Stimulated activated effector memory CD8-positive, alpha-beta T cell treated with anti-CD3 and anti-CD28 coated beads, Interleukin-12 subunit alpha, Interleukin-12 subunit beta, amount 100 ng/mL, for 72 hours (primary cell): ENCODE results near the gene BCDIN3D.
"Not testable (repeated sequence)": the region's sequence is repeated elsewhere in the genome, so short reads cannot be mapped to it uniquely, and the experiment has no call there.

Source experiments
- ATAC-seq: fragments of 150-1000 bp; cut with Tn5 transposase; 2 replicates; pipeline ENCODE4 v1.10.0; 2021
- DNase-seq, 2 donors: peaks; one replicate each; pipeline ENCODE4 v3.0.0; 2021 to 2022; ENCODE audit warnings: low spot score in 2 of 2
- H3K27ac Mint-ChIP-seq: one replicate; pipeline ENCODE4 v1.8.0; 2022; ENCODE audit warnings: mild to moderate bottlenecking, mixed read lengths
- H3K36me3 Mint-ChIP-seq: one replicate; pipeline ENCODE4 v1.8.0; 2022; ENCODE audit warnings: mild to moderate bottlenecking, mixed read lengths
- H3K4me1 Mint-ChIP-seq: one replicate; pipeline ENCODE4 v1.8.0; 2022; ENCODE audit warnings: mixed read lengths
- H3K4me3 Mint-ChIP-seq: one replicate; pipeline ENCODE4 v1.8.0; 2022; ENCODE audit warnings: mild to moderate bottlenecking, mixed read lengths
- H3K9me3 Mint-ChIP-seq: one replicate; pipeline ENCODE4 v1.8.0; 2022; ENCODE audit warnings: mixed read lengths

BCDIN3D gene

GRCh38 chr12:49881415-49882247 is 38.7 kb upstream of the BCDIN3D start:
- no peak for DNase-seq
- ATAC-seq, result no peak
- H3K36me3 Mint-ChIP-seq, result no peaks in the 10 kb centered on the region
- no peak overlapping the region for H3K27ac Mint-ChIP-seq
- no peak overlapping the region for H3K4me3 Mint-ChIP-seq
- peaks cover 18% of the 10 kb centered on the region for H3K4me1 Mint-ChIP-seq
- H3K9me3 Mint-ChIP-seq, result no peaks in the 10 kb centered on the region

GRCh38 chr12:49880756-49881414 is 38.0 kb upstream of the BCDIN3D start:
- Mint-ChIP-seq H3K4me3 (no peak overlapping the region), H3K4me1 (peaks cover 18% of the 10 kb centered on the region), H3K27ac (no peak overlapping the region), H3K36me3 (no peaks in the 10 kb centered on the region), H3K9me3 (no peaks in the 10 kb centered on the region)
- DNase-seq (no peak), ATAC-seq (no peak)

- H3K4me1 Mint-ChIP-seq, result peaks cover 18% of the 10 kb centered on the region
- not testable (repeated sequence) for ATAC-seq, H3K36me3 Mint-ChIP-seq, DNase-seq, H3K27ac Mint-ChIP-seq, H3K9me3 Mint-ChIP-seq, H3K4me3 Mint-ChIP-seq
Measured at GRCh38 chr12:49879065-49879464, 36.2 kb upstream of the BCDIN3D start.

- no peak overlapping the region for H3K4me3 Mint-ChIP-seq
- ATAC-seq (no peak), DNase-seq (no peak)
- H3K36me3 Mint-ChIP-seq, result no peaks in the 10 kb centered on the region
- no peaks in the 10 kb centered on the region for H3K9me3 Mint-ChIP-seq
- H3K27ac Mint-ChIP-seq, result no peak overlapping the region
- H3K4me1 Mint-ChIP-seq, result peaks cover 18% of the 10 kb centered on the region
Measured at GRCh38 chr12:49878021-49878420, 35.1 kb upstream of the BCDIN3D start.

- Mint-ChIP-seq H3K36me3 (no peaks in the 10 kb centered on the region), H3K4me3 (no peak overlapping the region), H3K4me1 (peaks cover 18% of the 10 kb centered on the region), H3K9me3 (no peaks in the 10 kb centered on the region), H3K27ac (no peak overlapping the region)
- ATAC-seq (no peak), DNase-seq (no peak)
Measured at GRCh38 chr12:49877066-49877465, 34.2 kb upstream of the BCDIN3D start.

- no peak overlapping the region for H3K4me3 Mint-ChIP-seq
- no peaks in the 10 kb centered on the region for H3K36me3 Mint-ChIP-seq
- H3K4me1 Mint-ChIP-seq, result peaks cover 18% of the 10 kb centered on the region
- H3K9me3 Mint-ChIP-seq, result no peaks in the 10 kb centered on the region
- no peak for DNase-seq
- no peak overlapping the region for H3K27ac Mint-ChIP-seq
- no peak for ATAC-seq
Measured at GRCh38 chr12:49876070-49876469, 33.2 kb upstream of the BCDIN3D start.

- H3K4me3 Mint-ChIP-seq, result no peak overlapping the region
- no peak overlapping the region for H3K27ac Mint-ChIP-seq
- no peak for ATAC-seq
- H3K9me3 Mint-ChIP-seq, result no peaks in the 10 kb centered on the region
- no peak for DNase-seq
- peaks cover 14% of the 10 kb centered on the region for H3K4me1 Mint-ChIP-seq
- H3K36me3 Mint-ChIP-seq, result no peaks in the 10 kb centered on the region
Measured at GRCh38 chr12:49875115-49875720, 32.3 kb upstream of the BCDIN3D start.

- Mint-ChIP-seq H3K4me1 (peaks cover 8% of the 10 kb centered on the region), H3K36me3 (no peaks in the 10 kb centered on the region), H3K9me3 (no peaks in the 10 kb centered on the region), H3K4me3 (no peak overlapping the region), H3K27ac (no peak overlapping the region)
- ATAC-seq, result no peak
- DNase-seq, result no peak
Measured at GRCh38 chr12:49874142-49874897, 31.4 kb upstream of the BCDIN3D start.

GRCh38 chr12:49873361-49873934 is 30.5 kb upstream of the BCDIN3D start:
- no peak overlapping the region for H3K27ac Mint-ChIP-seq
- peaks cover under 1% of the 10 kb centered on the region for H3K4me1 Mint-ChIP-seq
- no peaks in the 10 kb centered on the region for H3K36me3 Mint-ChIP-seq
- DNase-seq, result no peak
- H3K4me3 Mint-ChIP-seq, result no peak overlapping the region
- H3K9me3 Mint-ChIP-seq, result no peaks in the 10 kb centered on the region
- no peak for ATAC-seq

GRCh38 chr12:49872781-49873181 is 29.9 kb upstream of the BCDIN3D start:
- Mint-ChIP-seq H3K9me3 (no peaks in the 10 kb centered on the region), H3K4me3 (no peak overlapping the region), H3K27ac (no peak overlapping the region), H3K36me3 (no peaks in the 10 kb centered on the region), H3K4me1 (peaks cover 2% of the 10 kb centered on the region)
- no peak for ATAC-seq
- no peak for DNase-seq

- H3K27ac Mint-ChIP-seq, result no peak overlapping the region
Measured at GRCh38 chr12:49872381-49872780, 29.5 kb upstream of the BCDIN3D start.

GRCh38 chr12:49871811-49872251 is 28.9 kb upstream of the BCDIN3D start:
- H3K4me1 Mint-ChIP-seq, H3K4me3 Mint-ChIP-seq, H3K36me3 Mint-ChIP-seq, H3K9me3 Mint-ChIP-seq, DNase-seq, ATAC-seq, H3K27ac Mint-ChIP-seq: not testable (repeated sequence)

More at GRCh38 chr12:49872381-49872780, 29.5 kb upstream of the BCDIN3D start:
- Mint-ChIP-seq H3K4me1 (peaks cover 5% of the 10 kb centered on the region), H3K9me3 (no peaks in the 10 kb centered on the region), H3K36me3 (no peaks in the 10 kb centered on the region), H3K4me3 (no peak overlapping the region)
- no peak for ATAC-seq
- no peak for DNase-seq

- no peaks in the 10 kb centered on the region for H3K36me3 Mint-ChIP-seq
- DNase-seq, result no peak
- peaks cover 5% of the 10 kb centered on the region for H3K4me1 Mint-ChIP-seq
- no peak overlapping the region for H3K4me3 Mint-ChIP-seq
- H3K27ac Mint-ChIP-seq, result no peak overlapping the region
- no peaks in the 10 kb centered on the region for H3K9me3 Mint-ChIP-seq
- ATAC-seq, result no peak
Measured at GRCh38 chr12:49871263-49871561, 28.3 kb upstream of the BCDIN3D start.

- Mint-ChIP-seq H3K27ac (peak overlapping the region; percentile 30), H3K4me3 (no peak overlapping the region), H3K9me3 (no peaks in the 10 kb centered on the region), H3K36me3 (no peaks in the 10 kb centered on the region), H3K4me1 (peaks cover 5% of the 10 kb centered on the region)
- DNase-seq, result no peak
- ATAC-seq, result no peak
Measured at GRCh38 chr12:49870501-49871262, 27.8 kb upstream of the BCDIN3D start.
